ENCODE data around the gene DDIT3.
A peak's percentile ranks its signal among the peaks of the same experiment; 100 is the strongest.

The DDIT3 gene

GRCh38 chr12:57475271-57476161 lies 44.8 kb downstream of the DDIT3 start:
- Histone ChIP-seq H3K4me3 (peak overlapping the region; percentile 33 to 52), H3K27ac (no peak overlapping the region), H3K9me3 (no peaks in the 10 kb centered on the region), H3K36me3 (no peaks in the 10 kb centered on the region), H3K4me1 (peaks cover 0 to 19% (median 14%) of the 10 kb centered on the region in 4 donors), H3K27me3 (peaks cover 0 to 78% of the 10 kb centered on the region in 2 donors)
- TF ChIP-seq, protein P1, sequence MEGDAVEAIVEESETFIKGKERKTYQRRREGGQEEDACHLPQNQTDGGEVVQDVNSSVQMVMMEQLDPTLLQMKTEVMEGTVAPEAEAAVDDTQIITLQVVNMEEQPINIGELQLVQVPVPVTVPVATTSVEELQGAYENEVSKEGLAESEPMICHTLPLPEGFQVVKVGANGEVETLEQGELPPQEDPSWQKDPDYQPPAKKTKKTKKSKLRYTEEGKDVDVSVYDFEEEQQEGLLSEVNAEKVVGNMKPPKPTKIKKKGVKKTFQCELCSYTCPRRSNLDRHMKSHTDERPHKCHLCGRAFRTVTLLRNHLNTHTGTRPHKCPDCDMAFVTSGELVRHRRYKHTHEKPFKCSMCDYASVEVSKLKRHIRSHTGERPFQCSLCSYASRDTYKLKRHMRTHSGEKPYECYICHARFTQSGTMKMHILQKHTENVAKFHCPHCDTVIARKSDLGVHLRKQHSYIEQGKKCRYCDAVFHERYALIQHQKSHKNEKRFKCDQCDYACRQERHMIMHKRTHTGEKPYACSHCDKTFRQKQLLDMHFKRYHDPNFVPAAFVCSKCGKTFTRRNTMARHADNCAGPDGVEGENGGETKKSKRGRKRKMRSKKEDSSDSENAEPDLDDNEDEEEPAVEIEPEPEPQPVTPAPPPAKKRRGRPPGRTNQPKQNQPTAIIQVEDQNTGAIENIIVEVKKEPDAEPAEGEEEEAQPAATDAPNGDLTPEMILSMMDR (IDR thresholded peaks at IDR 0.05) = no peak
- no peak for DNase-seq
- intact Hi-C loops (cut with DNase I; ENCODE audit: low total_unique reads) = no loop called here

GRCh38 chr12:57474862-57475261 lies 45.5 kb downstream of the DDIT3 start:
- H3K27me3 ChIP-seq = peaks cover 0 to 81% of the 10 kb centered on the region in 2 donors
- H3K9me3 ChIP-seq = no peaks in the 10 kb centered on the region

DNA sequence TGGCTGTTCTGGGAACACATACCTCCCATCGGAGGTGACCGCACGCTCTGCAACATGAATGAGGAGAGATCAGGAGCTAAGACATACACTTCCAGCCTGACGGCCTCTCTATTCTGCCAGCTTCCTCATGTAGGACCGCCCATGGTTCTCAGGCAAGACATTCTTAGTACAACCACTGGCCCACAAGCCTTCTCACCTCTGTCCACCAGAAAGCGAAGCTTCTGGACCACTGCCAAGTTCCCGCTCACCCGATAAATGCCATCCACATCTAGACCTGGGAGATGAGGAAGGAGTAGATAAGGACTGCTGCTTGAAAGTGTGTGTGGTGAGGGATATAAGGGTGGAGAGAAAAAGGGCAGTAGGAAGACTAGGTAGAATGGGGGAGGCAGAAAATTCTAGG lies 45.9 kb downstream of the DDIT3 start:
- H3K27ac ChIP-seq = no peak overlapping the region
- intact Hi-C loops (cut with DNase I; ENCODE audit: low total_unique reads) = no loop called here
- no peak overlapping the region for H3K4me3 ChIP-seq
- H3K4me1 ChIP-seq = peaks cover 0 to 19% (median 14%) of the 10 kb centered on the region in 4 donors
- no peaks in the 10 kb centered on the region for H3K9me3 ChIP-seq
- TF ChIP-seq, protein P1 (IDR thresholded peaks at IDR 0.05) = no peak
- DNase-seq = no peak
- H3K36me3 ChIP-seq = no peaks in the 10 kb centered on the region
- peaks cover 0 to 81% of the 10 kb centered on the region in 2 donors for H3K27me3 ChIP-seq

More at GRCh38 chr12:57474862-57475261, 45.5 kb downstream of the DDIT3 start:
- no peak for DNase-seq
- Histone ChIP-seq H3K36me3 (no peaks in the 10 kb centered on the region), H3K4me3 (peak overlapping the region in 1 of 2 donors; percentile 52), H3K27ac (no peak overlapping the region), H3K4me1 (peaks cover 0 to 19% (median 14%) of the 10 kb centered on the region in 4 donors)
- intact Hi-C loops (cut with DNase I; ENCODE audit: low total_unique reads) = no loop called here
- TF ChIP-seq, protein P1 (IDR thresholded peaks at IDR 0.05) = no peak

- no peak for DNase-seq
- no peak overlapping the region for H3K4me3 ChIP-seq
- H3K9me3 ChIP-seq = no peaks in the 10 kb centered on the region
- TF ChIP-seq, protein P1 (IDR thresholded peaks at IDR 0.05) = no peak
- H3K27ac ChIP-seq = no peak overlapping the region
- H3K36me3 ChIP-seq = no peaks in the 10 kb centered on the region
- H3K4me1 ChIP-seq = peaks cover 0 to 19% (median 14%) of the 10 kb centered on the region in 4 donors
- H3K27me3 ChIP-seq = peaks cover 0 to 80% of the 10 kb centered on the region in 2 donors
- intact Hi-C loops (cut with DNase I; ENCODE audit: low total_unique reads) = no loop called here
Observed at GRCh38 chr12:57473886-57474285, 46.4 kb downstream of the DDIT3 start.

GRCh38 chr12:57473392-57473791 lies 46.9 kb downstream of the DDIT3 start:
- Histone ChIP-seq H3K27ac (no peak overlapping the region), H3K36me3 (no peaks in the 10 kb centered on the region), H3K4me3 (no peak overlapping the region), H3K4me1 (peaks cover 0 to 19% (median 14%) of the 10 kb centered on the region in 4 donors), H3K9me3 (no peaks in the 10 kb centered on the region), H3K27me3 (peaks cover 0 to 76% of the 10 kb centered on the region in 2 donors)
- no peak for DNase-seq
- TF ChIP-seq, protein P1 (IDR thresholded peaks at IDR 0.05) = no peak
- intact Hi-C loops (cut with DNase I; ENCODE audit: low total_unique reads) = no loop called here

Measured in tibial artery (tissue), 4 donors.